Measurements from ENCODE around the gene SLX4IP. TPM values are rescaled to one million over a fixed set of nuclear protein-coding genes. Genes with fewer than 3 reads are reported as not detected.

The SLX4IP gene
- total RNA-seq, 4 donors from 2014 or later, result 1.3 to 3.0 (median 1.9) TPM

DNA sequence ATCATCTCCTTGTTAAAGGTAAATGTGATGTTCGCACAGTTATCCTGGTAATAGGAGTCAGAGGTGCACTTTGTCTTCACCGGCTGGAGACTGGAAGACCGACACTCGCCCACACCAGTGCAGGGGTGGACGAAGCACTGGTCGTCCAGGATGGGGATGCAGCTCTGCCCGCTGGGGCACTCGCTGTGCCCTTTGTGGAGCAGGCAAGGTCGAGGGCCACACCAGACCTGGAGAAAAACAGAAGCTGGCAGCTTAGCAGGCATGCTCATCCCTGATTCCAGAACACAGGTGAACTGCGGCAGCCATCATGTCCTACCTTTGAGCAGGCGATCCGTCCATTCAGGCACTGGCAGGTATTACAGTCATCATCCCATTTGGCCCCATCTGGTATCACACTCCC, 206.4 kb downstream of the SLX4IP start:
- TF ChIP-seq POLR2AphosphoS5 (IDR thresholded peaks at IDR 0.05) (no peak), CTCF (IDR thresholded peaks at IDR 0.05) (no peak), EP300 (IDR thresholded peaks at IDR 0.05) (no peak)
- no peak overlapping the region for H3K4me3 ChIP-seq
- H3K9me3 ChIP-seq, result no peaks in the 10 kb centered on the region
- no peak for ATAC-seq
- no peak overlapping the region for H3K27ac ChIP-seq
- H3K27me3 ChIP-seq, result no peaks in the 10 kb centered on the region
- peaks cover 0 to 76% of the 10 kb centered on the region in 2 donors for H3K36me3 ChIP-seq
- peaks cover 0 to 41% (median 8%) of the 10 kb centered on the region in 3 donors for H3K4me1 ChIP-seq
- 92 to 100% methylated on average over 1 to 2 of the region's 12 CpGs for WGBS, 2 donors (ENCODE audit: low coverage in 1 of 2)

DNA sequence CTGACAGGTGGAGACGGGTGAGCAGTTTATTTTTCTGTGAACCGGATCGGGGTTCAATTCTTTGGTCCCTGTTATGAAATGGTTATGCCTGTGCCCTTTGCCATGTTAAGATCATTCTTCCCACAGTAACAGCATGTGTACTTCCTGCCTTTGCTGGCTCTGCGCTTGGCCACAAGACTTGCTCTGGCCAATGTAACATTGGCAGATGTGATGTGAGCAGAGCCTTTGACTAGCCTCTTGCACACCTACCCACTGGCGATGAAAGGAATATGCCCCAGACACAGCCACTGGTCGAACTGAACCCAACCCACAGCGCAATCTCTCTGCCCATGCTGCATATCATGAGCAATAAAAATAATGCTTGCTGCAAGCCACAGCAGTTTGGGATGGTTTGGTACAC, 206.8 kb downstream of the SLX4IP start:
- no peak for ATAC-seq
- TF ChIP-seq POLR2A (IDR thresholded peaks at IDR 0.05) (no peak), CTCF (IDR thresholded peaks at IDR 0.05) (no peak), EP300 (IDR thresholded peaks at IDR 0.05) (no peak), POLR2AphosphoS5 (IDR thresholded peaks at IDR 0.05) (no peak)
- Histone ChIP-seq H3K9me3 (no peaks in the 10 kb centered on the region), H3K27me3 (no peaks in the 10 kb centered on the region), H3K36me3 (peaks cover 0 to 80% of the 10 kb centered on the region in 2 donors), H3K4me1 (peaks cover 0 to 37% (median 4%) of the 10 kb centered on the region in 3 donors), H3K4me3 (no peak overlapping the region), H3K27ac (no peak overlapping the region)
- 85 to 100% methylated on average over 1 to 5 of the region's 7 CpGs for WGBS, 2 donors (ENCODE audit: low coverage in 1 of 2)

- H3K36me3 ChIP-seq, result peaks cover 0 to 92% of the 10 kb centered on the region in 2 donors
- ATAC-seq, result no peak
- no peak overlapping the region for H3K4me3 ChIP-seq
- peaks cover 0 to 26% (median 0%) of the 10 kb centered on the region in 3 donors for H3K4me1 ChIP-seq
- 47 to 65% methylated on average over 4 of the region's 4 CpGs for WGBS, 2 donors (ENCODE audit: low coverage in 1 of 2)
- H3K27me3 ChIP-seq, result no peaks in the 10 kb centered on the region
- H3K9me3 ChIP-seq, result no peaks in the 10 kb centered on the region
- TF ChIP-seq POLR2A (IDR thresholded peaks at IDR 0.05) (no peak), POLR2AphosphoS5 (IDR thresholded peaks at IDR 0.05) (no peak), CTCF (IDR thresholded peaks at IDR 0.05) (no peak)
- no peak overlapping the region for H3K27ac ChIP-seq
These were observed 207.9 kb downstream of the SLX4IP start for GRCh38 chr20:10642856-10643559.

DNA sequence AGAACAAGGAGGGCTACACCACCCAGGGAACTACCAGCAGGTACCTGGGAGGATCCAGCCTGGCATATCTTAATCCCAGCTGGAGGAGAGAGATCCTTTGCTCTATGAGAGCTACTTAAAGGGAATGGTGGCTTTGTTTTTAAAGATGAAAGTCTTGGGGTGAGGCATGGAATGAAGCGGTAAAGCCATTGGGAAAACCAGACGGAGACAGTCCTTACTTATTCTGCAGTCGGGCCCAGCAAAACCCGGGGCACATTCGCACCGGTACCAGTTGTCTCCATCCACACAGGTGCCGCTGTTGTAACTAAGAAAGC, 208.4 kb downstream of the SLX4IP start:
- TF ChIP-seq POLR2AphosphoS5 (IDR thresholded peaks at IDR 0.05) (no peak), EP300 (IDR thresholded peaks at IDR 0.05) (no peak), POLR2A (IDR thresholded peaks at IDR 0.05) (no peak), CTCF (IDR thresholded peaks at IDR 0.05) (no peak)
- Histone ChIP-seq H3K4me1 (peaks cover 0 to 21% (median 0%) of the 10 kb centered on the region in 3 donors), H3K27me3 (no peaks in the 10 kb centered on the region), H3K27ac (no peak overlapping the region), H3K4me3 (no peak overlapping the region), H3K36me3 (peaks cover 0 to 97% of the 10 kb centered on the region in 2 donors), H3K9me3 (no peaks in the 10 kb centered on the region)
- ATAC-seq, result no peak
- WGBS, 2 donors (ENCODE audit: low coverage in 1 of 2), result 67 to 100% methylated on average over 1 to 2 of the region's 7 CpGs

Data from gastroesophageal sphincter (tissue), 4 donors.